Stomach (tissue), 9 donors: ENCODE measurements around the gene SPINK14. TPM values are rescaled to one million over a fixed set of nuclear protein-coding genes. Genes with fewer than 3 reads are reported as not detected.

Experiments
- DNase-seq, 2 donors: peaks; one replicate each; pipeline versions ENCODE4 v3.0.0 to v3.0.0-alpha.2; 2013 to 2019
- H3K27ac ChIP-seq, 5 donors: fragments of 200-600 bp in 4 of 5; sonication (generic) in 4 of 5; one replicate each; pipeline ENCODE4 v1.5.1; 2013 to 2019; ENCODE audit warnings: mild to moderate bottlenecking in 1 of 5, moderate library complexity in 1 of 5
- H3K27me3 ChIP-seq, 3 donors: fragments of 200-600 bp; sonication (generic); one replicate each; pipeline ENCODE4 v1.5.1; 2017 to 2019; ENCODE audit warnings: mixed run types in 1 of 3
- H3K36me3 ChIP-seq, 4 donors: fragments of 200-600 bp; sonication (generic); 1 replicate in 3 of 4; 2 replicates in 1 of 4; pipeline ENCODE4 v1.5.1; 2016 to 2019
- H3K4me1 ChIP-seq, 4 donors: fragments of 200-600 bp; sonication (generic); one replicate each; pipeline ENCODE4 v1.5.1; 2016 to 2019
- H3K4me3 ChIP-seq, 4 donors: fragments of 200-600 bp; sonication (generic) in 3 of 4; one replicate each; pipeline ENCODE4 v1.5.1; 2016 to 2019; ENCODE audit warnings: mild to moderate bottlenecking in 1 of 4
- H3K9me3 ChIP-seq, 4 donors: fragments of 200-600 bp; sonication (generic); one replicate each; pipeline ENCODE4 v1.5.1; 2016 to 2019
- CTCF ChIP-seq, 7 experiments: fragments of 450-650 bp in 4 of 7; fragments of 200-600 bp in 3 of 7; sonication (generic) in 3 of 7; IDR thresholded peaks; one replicate each; pipeline ENCODE4 v1.5.1; 2016 to 2019; ENCODE audit warnings: antibody characterized with exemption in 7 of 7, control low read depth in 2 of 7, mild to moderate bottlenecking in 1 of 7
- EP300 ChIP-seq: sonication (generic); formaldehyde crosslinking; IDR thresholded peaks from one replicate; pipeline ENCODE4 v1.6.1; 2017; ENCODE audit warnings: antibody characterized with exemption
- POLR2A ChIP-seq, 4 donors: fragments of 450-650 bp; IDR thresholded peaks; one replicate each; pipeline ENCODE4 v1.6.1; 2016; ENCODE audit warnings: antibody characterized with exemption in 4 of 4, control low read depth in 2 of 4, mild to moderate bottlenecking in 1 of 4, moderate library complexity in 1 of 4
- POLR2AphosphoS5 ChIP-seq, 3 donors: sonication (generic); formaldehyde crosslinking; IDR thresholded peaks; one replicate each; pipeline ENCODE4 v1.6.1; 2016; ENCODE audit warnings: antibody characterized with exemption in 3 of 3
- WGBS, 5 donors: extraction: QIAGEN DNeasy Blood & Tissue Kit in 3 of 5; methylation state at CpG; one replicate each; pipeline versions ENCODE4 v1.1.5 to v1.1.7; 2013 to 2018; 5-methylcytosine and 5-hydroxymethylcytosine counted together
- intact Hi-C: fragments of 100-400 bp; cut with DNase I; formaldehyde crosslinking; loops from one replicate; pipeline ENCODE4 v1.15.1; 2023; ENCODE audit warnings: low total_unique reads
- polyA plus RNA-seq, 3 donors: library from polyadenylated mRNA; stranded (reverse); fragments of 200-250 nt; gene quantifications; one replicate each; pipeline ENCODE4 v1.2.3, GENCODE V29; 2013
- total RNA-seq, 5 donors: library from RNA; depleted of rRNA; stranded (reverse); fragments of >200 nt; gene quantifications; one replicate each; pipeline versions ENCODE4 v1.1.0 to v1.2.3, GENCODE V29; 2014 to 2016
- donor health status: healthy with polysubstance abuse.
- donor health status: Bipolar disorder and iron deficiency.
- donor health status: healthy.

The SPINK14 gene
- total and polyA plus RNA-seq, 8 donors = not detected

DNA sequence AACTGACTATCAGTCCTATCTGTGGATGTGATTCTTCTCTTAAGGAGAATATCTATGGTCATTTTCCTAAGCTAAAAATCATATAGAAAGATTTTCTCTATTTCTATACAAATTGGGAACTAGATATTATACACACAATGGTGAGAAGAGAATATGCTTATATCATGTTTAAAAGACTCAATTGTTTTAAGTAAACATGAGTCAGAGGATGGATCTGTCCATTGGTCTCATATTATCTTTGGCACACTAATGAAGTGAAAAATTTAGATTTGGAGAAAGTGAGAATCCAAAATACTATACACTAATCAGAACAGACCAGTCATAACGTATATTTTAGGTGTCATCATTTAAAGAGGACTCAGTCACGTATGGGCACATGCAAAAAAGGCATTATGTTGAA is 16.5 kb upstream of the SPINK14 start:
- no peak for TF ChIP-seq EP300
- no peak for TF ChIP-seq CTCF (IDR thresholded peaks at IDR 0.05)
- TF ChIP-seq POLR2AphosphoS5 (IDR thresholded peaks at IDR 0.05) = no peak
- TF ChIP-seq POLR2A (IDR thresholded peaks at IDR 0.05) = no peak
- intact Hi-C loops = no loop called here
- Histone ChIP-seq H3K4me3 (no peak overlapping the region), H3K9me3 (no peaks in the 10 kb centered on the region), H3K27ac (no peak overlapping the region), H3K4me1 (peaks cover 0 to 5% (median 5%) of the 10 kb centered on the region in 4 donors), H3K27me3 (no peaks in the 10 kb centered on the region), H3K36me3 (no peaks in the 10 kb centered on the region)
- 58 to 90% (median 88%) methylated on average over 2 of the region's 2 CpGs for WGBS, 5 donors
- DNase-seq = no peak

- peak in 1 of 2 donors; percentile 51 for DNase-seq
- no peak for TF ChIP-seq POLR2A (IDR thresholded peaks at IDR 0.05)
- TF ChIP-seq POLR2AphosphoS5 (IDR thresholded peaks at IDR 0.05) = no peak
- TF ChIP-seq EP300 = no peak
- no peak for TF ChIP-seq CTCF (IDR thresholded peaks at IDR 0.05)
- Histone ChIP-seq H3K27ac (no peak overlapping the region), H3K4me1 (no peaks in the 10 kb centered on the region), H3K9me3 (no peaks in the 10 kb centered on the region), H3K4me3 (no peak overlapping the region), H3K27me3 (no peaks in the 10 kb centered on the region), H3K36me3 (no peaks in the 10 kb centered on the region)
- intact Hi-C loops = no loop called here
Measured at GRCh38 chr5:148152781-148153180, 15.6 kb upstream of the SPINK14 start.

DNA sequence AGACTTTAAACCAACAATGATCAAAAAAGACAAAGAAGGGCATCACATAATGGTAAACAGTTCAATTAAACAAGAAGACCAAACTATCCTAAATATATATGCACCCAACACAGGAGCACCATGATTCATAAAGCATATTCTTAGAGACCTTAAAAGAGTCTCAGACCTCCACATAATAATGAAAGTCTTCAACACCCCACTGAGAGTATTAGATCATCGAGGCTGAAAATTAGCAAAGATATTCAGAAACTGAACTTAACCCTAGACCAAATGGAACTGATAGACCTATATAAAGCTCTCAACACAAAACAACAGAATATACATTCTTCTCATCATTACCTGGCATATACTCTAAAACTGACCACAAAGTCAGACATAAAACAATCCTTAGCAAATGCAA is 11.7 kb upstream of the SPINK14 start:
- Histone ChIP-seq H3K9me3 (no peaks in the 10 kb centered on the region), H3K27me3 (no peaks in the 10 kb centered on the region), H3K27ac (no peak overlapping the region), H3K4me1 (no peaks in the 10 kb centered on the region), H3K36me3 (no peaks in the 10 kb centered on the region), H3K4me3 (no peak overlapping the region)
- TF ChIP-seq CTCF (IDR thresholded peaks at IDR 0.05) = no peak
- TF ChIP-seq POLR2A (IDR thresholded peaks at IDR 0.05) = no peak
- no peak for TF ChIP-seq POLR2AphosphoS5 (IDR thresholded peaks at IDR 0.05)
- no peak for TF ChIP-seq EP300
- DNase-seq = no peak
- 82 to 92% (median 88%) methylated on average over 1 of the region's 1 CpG for whole genome bisulfite sequencing, 5 donors
- intact Hi-C loops = no loop called here

DNA sequence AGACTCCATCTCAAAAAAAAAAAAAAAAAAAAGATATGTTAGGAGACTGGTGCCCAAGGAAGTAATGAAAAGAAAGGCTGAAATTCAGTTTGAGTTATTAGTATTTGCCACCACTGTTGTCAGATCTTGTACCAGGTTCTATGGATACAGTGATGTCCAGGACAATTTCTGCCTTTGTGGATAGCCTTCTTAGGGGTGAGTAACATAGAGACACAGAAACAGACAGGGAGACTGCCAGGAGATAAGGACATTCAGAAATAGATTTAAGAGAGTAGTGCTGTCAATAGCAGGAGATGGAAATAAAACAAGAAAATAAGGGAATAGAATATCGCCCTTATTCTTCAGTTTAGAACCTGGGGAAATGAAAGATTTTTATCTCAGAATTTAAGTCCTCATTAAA is 6.3 kb upstream of the SPINK14 start:
- H3K4me1 ChIP-seq = no peaks in the 10 kb centered on the region
- TF ChIP-seq POLR2A (IDR thresholded peaks at IDR 0.05) (no peak), CTCF (IDR thresholded peaks at IDR 0.05) (no peak), EP300 (no peak), POLR2AphosphoS5 (IDR thresholded peaks at IDR 0.05) (no peak)
- H3K27me3 ChIP-seq = no peaks in the 10 kb centered on the region
- DNase-seq = no peak
- no peak overlapping the region for H3K4me3 ChIP-seq
- intact Hi-C loops = no loop called here
- 85 to 100% (median 98%) methylated on average over 1 of the region's 1 CpG for WGBS, 5 donors
- no peak overlapping the region for H3K27ac ChIP-seq
- no peaks in the 10 kb centered on the region for H3K36me3 ChIP-seq
- H3K9me3 ChIP-seq = no peaks in the 10 kb centered on the region
